ENCODE data around the gene CBX1.

DNA sequence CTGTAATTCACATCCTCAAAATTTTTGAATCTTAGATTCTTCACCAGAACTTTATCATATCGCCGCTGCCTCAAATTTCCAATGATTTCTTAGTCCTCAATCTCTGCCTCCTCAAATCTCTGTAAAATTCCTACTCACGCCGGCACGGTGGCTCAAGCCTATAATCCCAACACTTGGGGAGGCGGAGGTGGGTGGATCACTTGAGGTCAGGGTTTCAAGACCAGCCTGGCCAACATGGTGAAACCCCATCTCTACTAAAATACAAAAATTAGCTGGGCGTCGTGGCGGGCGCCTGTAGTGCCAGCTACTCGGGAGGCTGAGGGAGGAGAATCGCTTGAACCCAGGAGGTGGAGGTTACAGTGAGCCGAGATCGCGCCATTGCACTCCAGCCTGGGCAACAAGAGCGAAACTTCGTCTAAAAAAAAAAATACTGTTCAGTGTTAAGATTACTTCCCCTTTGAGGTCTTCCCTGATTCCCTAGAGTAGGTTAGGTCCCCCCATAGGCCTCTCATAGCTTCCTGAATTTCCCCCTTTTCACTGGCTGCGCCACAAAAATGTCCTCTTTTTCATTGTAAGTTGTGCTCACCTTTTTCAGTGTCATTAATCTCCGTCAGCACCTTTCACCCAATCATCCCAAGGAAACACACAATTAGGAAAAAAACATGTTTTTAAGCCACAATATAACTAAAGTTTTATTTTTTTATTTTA lies 919 bp upstream of the CBX1 start:
- TF ChIP-seq, protein P1, sequence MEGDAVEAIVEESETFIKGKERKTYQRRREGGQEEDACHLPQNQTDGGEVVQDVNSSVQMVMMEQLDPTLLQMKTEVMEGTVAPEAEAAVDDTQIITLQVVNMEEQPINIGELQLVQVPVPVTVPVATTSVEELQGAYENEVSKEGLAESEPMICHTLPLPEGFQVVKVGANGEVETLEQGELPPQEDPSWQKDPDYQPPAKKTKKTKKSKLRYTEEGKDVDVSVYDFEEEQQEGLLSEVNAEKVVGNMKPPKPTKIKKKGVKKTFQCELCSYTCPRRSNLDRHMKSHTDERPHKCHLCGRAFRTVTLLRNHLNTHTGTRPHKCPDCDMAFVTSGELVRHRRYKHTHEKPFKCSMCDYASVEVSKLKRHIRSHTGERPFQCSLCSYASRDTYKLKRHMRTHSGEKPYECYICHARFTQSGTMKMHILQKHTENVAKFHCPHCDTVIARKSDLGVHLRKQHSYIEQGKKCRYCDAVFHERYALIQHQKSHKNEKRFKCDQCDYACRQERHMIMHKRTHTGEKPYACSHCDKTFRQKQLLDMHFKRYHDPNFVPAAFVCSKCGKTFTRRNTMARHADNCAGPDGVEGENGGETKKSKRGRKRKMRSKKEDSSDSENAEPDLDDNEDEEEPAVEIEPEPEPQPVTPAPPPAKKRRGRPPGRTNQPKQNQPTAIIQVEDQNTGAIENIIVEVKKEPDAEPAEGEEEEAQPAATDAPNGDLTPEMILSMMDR (IDR thresholded peaks at IDR 0.05): no peak
- no peak for TF ChIP-seq POLR2AphosphoS5 (IDR thresholded peaks at IDR 0.05; ENCODE audit: insufficient read depth in 1 of 2, low read depth in 1 of 2)
- no peak for TF ChIP-seq POLR2A (IDR thresholded peaks at IDR 0.05)

All from vagina (tissue), 2 donors.